ENCODE data around the gene SERTM2. TPM values are rescaled to one million over a fixed set of nuclear protein-coding genes. Genes with fewer than 3 reads are reported as not detected.

SERTM2 gene
- total and polyA plus RNA-seq, 2 donors (not counting 3 experiments of a cell fraction or from before 2014, with no cell fraction given) = not detected

DNA sequence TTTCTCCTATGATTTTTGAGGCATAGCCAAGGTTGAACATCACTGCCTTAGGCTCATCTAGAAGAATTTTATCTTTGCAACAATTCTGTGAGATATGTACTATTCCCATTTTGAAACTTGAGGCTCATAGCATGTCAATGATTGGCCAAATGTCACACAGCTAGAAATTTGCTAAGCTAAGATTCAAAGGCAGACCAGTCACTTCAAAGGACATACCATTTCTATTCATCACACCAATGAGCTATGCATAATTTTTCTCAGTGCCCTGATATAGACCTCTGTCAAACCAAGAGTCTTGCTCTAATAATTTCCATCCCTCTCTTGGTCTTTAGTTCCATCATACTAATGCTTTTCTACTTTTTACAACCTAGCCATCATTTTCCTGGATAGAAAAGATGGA lies 27.6 kb upstream of the SERTM2 start:
- Histone ChIP-seq H3K79me2 (ENCODE audit: control insufficient read depth, insufficient read depth, low read length) (no peaks in the 10 kb centered on the region), H3K27me3 (ENCODE audit: control insufficient read depth in 2 of 2, insufficient read depth in 2 of 2, low read length in 2 of 2) (no peaks in the 10 kb centered on the region), H3K27ac (ENCODE audit: insufficient read depth, low read depth, low read length) (no peak overlapping the region), H3K9ac (replicated peaks; ENCODE audit: extremely low read depth, insufficient read depth, low read length) (no peak overlapping the region), H3K4me3 (replicated peaks in 1 of 3; ENCODE audit: insufficient read depth in 1 of 3, low read depth in 1 of 3, low read length in 3 of 3) (no peak overlapping the region), H3K4me1 (ENCODE audit: control insufficient read depth, extremely low read depth, insufficient read depth, low read length) (no peaks in the 10 kb centered on the region), H2AFZ (ENCODE audit: low read depth, low read length) (no peak overlapping the region), H3K9me3 (replicated peaks; ENCODE audit: control insufficient read depth, insufficient read depth, low read length) (no peaks in the 10 kb centered on the region), H3K4me2 (ENCODE audit: insufficient read depth, low read length) (no peak overlapping the region), H3K36me3 (ENCODE audit: control insufficient read depth in 2 of 2, extremely low read depth in 1 of 2, insufficient read depth in 2 of 2, low read length in 2 of 2) (no peaks in the 10 kb centered on the region), H4K20me1 (replicated peaks; ENCODE audit: control insufficient read depth, extremely low read depth, insufficient read depth, low read length) (no peaks in the 10 kb centered on the region), H3K9me1 (replicated peaks; ENCODE audit: control insufficient read depth, extremely low read depth, insufficient read depth, low read length) (no peaks in the 10 kb centered on the region)
- POLR2A ChIA-PET = no interaction called here
- intact Hi-C loops (cut with micrococcal nuclease) = no loop called here
- dilution Hi-C loops (cut with MboI; ENCODE audit: extremely low pct_ligation_motif_present, low sequenced_read_pairs) = no loop called here
- CTCF ChIA-PET = no interaction called here
- no TSS peak for BruUV-seq (replicated peaks)
- no peak for TF ChIP-seq MYC (IDR thresholded peaks at IDR 0.05; ENCODE audit: low read depth, low read length)
- TF ChIP-seq POLR2A (IDR thresholded peaks at IDR 0.05; ENCODE audit: low read depth, low read length) = no peak
- no peak for TF ChIP-seq GATA2 (IDR thresholded peaks at IDR 0.05; ENCODE audit: insufficient read depth, insufficient read length, low read depth, low read length)
- TF ChIP-seq POLR2AphosphoS5 (IDR thresholded peaks at IDR 0.05; ENCODE audit: insufficient read depth, low read depth, low read length) = no peak
- TF ChIP-seq, protein P1, sequence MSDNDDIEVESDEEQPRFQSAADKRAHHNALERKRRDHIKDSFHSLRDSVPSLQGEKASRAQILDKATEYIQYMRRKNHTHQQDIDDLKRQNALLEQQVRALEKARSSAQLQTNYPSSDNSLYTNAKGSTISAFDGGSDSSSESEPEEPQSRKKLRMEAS (IDR thresholded peaks at IDR 0.05; ENCODE audit: insufficient read depth, insufficient read length) = no peak
- no peak for TF ChIP-seq JUN (IDR thresholded peaks at IDR 0.05; ENCODE audit: borderline replicate concordance, insufficient read depth, insufficient read length, low read depth)
- no peak for TF ChIP-seq EZH2 (IDR thresholded peaks at IDR 0.05; ENCODE audit: borderline replicate concordance, low read depth, low read length, severe bottlenecking)
- TF ChIP-seq FOS (IDR thresholded peaks at IDR 0.05; ENCODE audit: borderline replicate concordance, insufficient read depth, low read length) = no peak
- no peak for TF ChIP-seq CTCF (IDR thresholded peaks at IDR 0.05; ENCODE audit: extremely low read depth in 1 of 2, insufficient read depth in 1 of 2, low read depth in 1 of 2, low read length in 2 of 2)
- FAIRE-seq = no peak
- DNase-seq (ENCODE audit: low read depth, low spot score) = no peak
